DND-41 (cell line): ENCODE measurements around the gene FAM83C.

ENCODE experiments used
- CTCF ChIP-seq: IDR thresholded peaks from 2 replicates; pipeline ENCODE4 v1.5.1; 2012; ENCODE audit warnings: borderline replicate concordance, low read length, moderate library complexity, mild to moderate bottlenecking; ENCODE audit not compliant: poor library complexity, severe bottlenecking; ENCODE audit errors: extremely low read depth
- EZH2 ChIP-seq: IDR thresholded peaks from 3 replicates; pipeline ENCODE4 v1.6.1; 2012; ENCODE audit warnings: borderline replicate concordance, low read depth, mild to moderate bottlenecking, moderate library complexity, low read length, inconsistent platforms; ENCODE audit not compliant: severe bottlenecking

GRCh38 chr20:35294293-35294685 lies 2.1 kb upstream of the FAM83C start:
- TF ChIP-seq CTCF: no peak
- no peak for TF ChIP-seq EZH2
